Epithelial cell of proximal tubule (primary cell): ENCODE results near the gene PLEK2. TPM values are rescaled to one million over a fixed set of nuclear protein-coding genes. Genes with fewer than 3 reads are reported as not detected.

Experiments used
- DNase-seq: peaks from one replicate; pipeline ENCODE4 v3.0.0-alpha.2; 2011; ENCODE audit warnings: low read depth
- H3K4me3 ChIP-seq: 2 replicates; pipeline ENCODE4 v1.5.1; 2011; ENCODE audit warnings: low read depth, mild to moderate bottlenecking, low read length
- CTCF ChIP-seq: conservative IDR thresholded peaks from 2 replicates; pipeline ENCODE4 v1.5.1; 2012; ENCODE audit warnings: low read depth, mild to moderate bottlenecking, low read length
- total RNA-seq: library from RNA; depleted of rRNA; stranded (reverse); fragments of >200 nt; gene quantifications from 2 replicates; pipeline ENCODE4 v1.2.3, GENCODE V29; 2015

The PLEK2 gene
- total RNA-seq, 1 donor from 2014 or later = 35.5 TPM

DNA sequence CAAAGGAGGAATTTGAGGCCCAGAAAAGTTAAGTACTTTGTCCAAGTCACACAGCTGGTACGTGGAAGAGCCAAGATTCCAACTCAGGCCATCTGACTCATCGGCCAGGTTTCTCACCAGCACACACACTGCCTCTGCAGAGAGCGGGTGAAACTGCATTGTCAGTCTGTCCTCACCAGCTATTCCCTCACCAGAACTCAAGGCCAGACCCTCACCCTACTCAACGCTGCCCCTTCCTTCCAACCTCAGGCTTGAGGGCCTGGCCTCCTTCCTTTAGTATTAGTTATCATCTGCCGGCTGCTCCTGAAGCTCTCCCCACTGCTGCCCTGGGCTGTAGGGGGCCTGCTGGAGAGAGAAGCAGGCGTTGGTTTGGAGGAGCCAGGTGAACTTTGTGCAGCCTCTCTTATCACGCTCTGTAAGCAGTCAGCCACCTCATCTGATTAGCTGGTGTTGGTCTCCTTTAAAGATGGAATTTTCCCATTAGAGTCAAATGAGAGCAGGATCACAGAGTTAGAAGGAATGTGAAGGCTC lies 16.6 kb upstream of the PLEK2 start:
- no peak for DNase-seq
- TF ChIP-seq CTCF = no peak
- H3K4me3 ChIP-seq = no peak overlapping the region

- no peak overlapping the region for H3K4me3 ChIP-seq
- no peak for DNase-seq
- peak; percentile 90 for TF ChIP-seq CTCF
These were observed 15.1 kb upstream of the PLEK2 start for GRCh38 chr14:67426983-67427606.

DNA sequence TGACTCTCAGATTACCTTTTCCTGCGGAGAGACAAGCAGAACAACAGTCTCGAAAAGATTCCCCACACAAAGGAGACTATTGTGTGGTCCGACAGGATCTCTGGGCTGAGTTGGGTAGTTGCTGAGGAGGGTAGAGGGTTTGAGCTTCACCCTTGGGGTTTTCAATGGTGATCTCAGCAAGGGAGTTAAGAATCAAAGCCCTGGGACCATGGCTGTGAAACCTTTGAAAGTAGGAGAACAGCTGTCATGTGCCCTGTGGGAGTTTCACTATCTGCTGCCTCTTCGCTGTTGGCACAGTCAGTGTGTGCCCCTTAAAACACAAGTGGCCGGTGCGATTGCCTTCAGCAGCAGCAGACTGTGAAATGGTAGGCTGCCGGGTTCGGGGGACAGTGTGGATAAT lies 14.2 kb upstream of the PLEK2 start:
- no peak overlapping the region for H3K4me3 ChIP-seq
- no peak for TF ChIP-seq CTCF
- DNase-seq = no peak

GRCh38 chr14:67425608-67426007 lies 13.6 kb upstream of the PLEK2 start:
- no peak overlapping the region for H3K4me3 ChIP-seq
- no peak for TF ChIP-seq CTCF
- DNase-seq = no peak

GRCh38 chr14:67424539-67424938 lies 12.6 kb upstream of the PLEK2 start:
- no peak for DNase-seq
- TF ChIP-seq CTCF = no peak
- no peak overlapping the region for H3K4me3 ChIP-seq

GRCh38 chr14:67423424-67423823 lies 11.5 kb upstream of the PLEK2 start:
- DNase-seq = no peak

More at GRCh38 chr14:67423424-67423823, 11.5 kb upstream of the PLEK2 start:
- no peak for TF ChIP-seq CTCF
- no peak overlapping the region for H3K4me3 ChIP-seq
